LHCN-M2 (cell line): ENCODE measurements around the gene PLCB2. TPM values are rescaled to one million over a fixed set of nuclear protein-coding genes. Genes with fewer than 3 reads are reported as not detected.

Experiments
- DNase-seq: peaks from one replicate; pipeline ENCODE4 v3.0.0-alpha.2; 2012; ENCODE audit warnings: low read depth
- total RNA-seq: library from RNA; depleted of rRNA; stranded (reverse); fragments of >200 nt; gene quantifications from 2 replicates; pipeline ENCODE4 v1.2.3, GENCODE V29; 2014

PLCB2 gene
- total RNA-seq, 1 experiment from 2014 or later = 0.75 TPM

DNA sequence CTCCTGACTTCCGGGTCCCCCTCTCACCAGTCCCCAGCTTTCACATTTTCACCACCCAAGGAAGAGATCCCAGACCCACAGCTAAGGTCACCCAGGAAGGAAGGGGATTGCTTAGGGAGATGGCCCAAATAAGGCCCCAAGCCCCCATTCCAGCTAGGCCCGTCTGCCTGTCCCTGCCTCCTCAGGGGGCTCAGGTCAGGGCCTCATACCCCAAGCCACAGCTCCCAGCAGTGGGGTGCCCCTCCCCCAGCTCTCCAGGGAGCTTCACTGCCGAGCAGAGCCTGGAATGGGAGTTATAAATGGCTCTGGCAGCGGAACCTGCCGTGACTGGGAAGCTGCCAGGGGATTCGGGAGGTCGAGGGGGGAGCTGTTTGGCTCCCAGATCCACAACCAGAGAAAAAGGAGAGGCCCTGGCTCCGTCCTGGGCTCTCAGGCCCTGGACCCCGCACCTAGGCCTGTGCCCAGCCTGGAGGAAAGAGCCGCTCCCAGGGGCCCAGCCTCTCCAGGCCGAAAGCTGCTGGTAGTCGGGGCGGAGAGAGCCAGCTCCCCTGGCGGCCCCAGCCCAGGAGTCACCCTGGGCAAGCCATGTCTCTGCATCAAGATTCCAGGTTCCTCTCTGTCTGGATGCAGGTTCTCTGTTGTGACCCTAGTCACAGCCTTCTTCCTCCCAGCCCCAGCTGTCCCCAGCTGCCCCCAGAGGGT lies 32.5 kb upstream of the PLCB2 start:
- DNase-seq = peak; percentile 63

DNA sequence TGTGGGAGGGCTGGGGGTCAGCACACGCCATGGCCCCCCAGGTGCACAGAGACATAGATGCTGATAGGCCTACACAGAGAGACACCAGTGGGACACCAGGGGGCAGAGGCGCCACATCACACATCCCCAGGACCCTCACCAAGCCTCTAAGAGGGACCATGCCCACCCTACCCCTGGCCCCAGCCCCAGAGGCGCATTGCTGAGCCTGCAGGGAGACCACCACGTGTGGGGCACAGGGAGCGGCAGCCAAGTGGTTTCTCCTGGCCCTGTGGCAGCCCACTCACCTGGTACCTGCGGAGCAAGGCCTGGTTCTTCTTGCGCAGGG lies 31.8 kb upstream of the PLCB2 start:
- no peak for DNase-seq

DNA sequence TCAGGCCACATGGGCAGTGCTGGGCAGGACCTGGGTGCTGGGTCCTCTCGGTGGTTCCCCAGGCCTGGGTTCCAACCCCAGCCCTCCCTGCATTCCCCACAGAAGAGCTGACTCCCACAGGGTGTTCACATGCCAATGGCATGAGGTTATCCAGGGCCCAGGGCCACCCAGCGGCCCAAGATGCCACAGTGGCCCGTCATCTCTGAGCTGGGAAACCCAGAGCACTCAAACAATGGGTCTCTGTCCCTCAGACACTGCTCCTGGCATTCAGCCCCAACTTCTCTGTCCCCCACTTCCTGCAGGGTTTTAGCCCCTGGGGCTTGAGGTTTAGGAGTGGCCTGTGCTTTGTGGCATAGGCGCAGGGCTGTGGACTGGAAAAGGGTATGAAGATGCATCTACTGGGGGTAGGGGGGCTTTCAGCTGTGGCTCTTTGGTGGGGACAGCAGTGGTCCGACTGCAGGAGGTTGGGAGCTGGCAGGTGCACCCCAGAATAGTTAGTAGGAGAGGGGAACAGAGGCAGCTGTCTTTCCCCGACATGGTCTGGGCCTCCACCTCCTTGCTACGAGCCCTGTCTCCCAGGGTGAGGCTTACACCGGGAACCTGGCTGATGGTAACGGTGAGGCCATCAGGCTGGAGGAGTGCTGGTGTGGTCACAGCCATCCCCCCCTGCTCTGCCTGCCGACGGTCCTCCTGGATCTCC lies 31.3 kb upstream of the PLCB2 start:
- peak; percentile 83 for DNase-seq

DNA sequence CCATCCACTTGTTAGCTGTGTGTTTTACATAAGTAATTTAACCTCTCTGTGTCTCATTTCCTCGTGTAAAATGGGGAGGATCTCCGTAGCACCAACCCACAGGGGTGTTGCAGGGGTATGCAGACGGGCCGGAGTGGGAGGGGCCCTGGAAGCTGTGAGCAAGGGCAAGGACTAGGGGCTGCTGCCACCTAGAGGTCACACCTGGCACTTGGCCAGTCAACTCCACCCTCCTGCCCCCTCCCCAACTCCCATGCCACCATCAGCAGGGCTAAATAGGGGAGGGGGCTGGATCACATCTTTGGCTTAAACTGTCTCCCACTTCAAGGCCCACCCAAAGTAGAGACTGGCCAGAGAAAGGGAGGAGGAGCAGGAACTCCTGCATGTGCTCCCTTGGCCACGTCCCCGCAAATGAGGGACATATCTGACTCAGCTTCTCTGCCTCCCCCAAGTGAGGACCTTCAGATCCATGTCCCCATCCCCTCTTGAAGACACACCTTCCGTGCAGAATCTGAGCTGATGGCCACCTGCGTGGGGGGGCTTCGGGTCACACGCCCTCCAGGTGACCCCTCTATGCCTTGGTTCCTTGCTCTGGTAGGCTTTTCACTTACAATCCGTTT lies 30.4 kb upstream of the PLCB2 start:
- peak; percentile 67 for DNase-seq

DNA sequence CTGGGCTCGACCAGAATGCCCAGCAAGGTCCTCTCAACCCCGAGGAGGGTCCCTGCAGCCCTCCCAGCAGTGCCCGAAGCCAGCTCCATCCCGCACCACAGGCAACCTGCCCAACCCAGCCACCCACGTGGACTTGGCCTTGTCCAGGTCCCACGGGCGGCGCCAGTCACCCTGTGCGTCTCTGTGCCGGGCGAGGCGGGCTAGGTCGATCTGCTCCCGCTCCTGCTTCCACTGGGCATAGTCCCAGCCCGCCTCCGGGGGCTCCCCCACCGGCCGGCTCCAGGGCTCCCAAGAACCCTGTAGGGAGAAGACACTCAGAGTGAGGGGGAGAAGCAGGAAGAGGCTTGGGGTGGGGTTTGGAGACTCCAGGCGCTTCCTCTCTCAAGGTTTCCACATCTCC lies 29.9 kb upstream of the PLCB2 start:
- no peak for DNase-seq

DNA sequence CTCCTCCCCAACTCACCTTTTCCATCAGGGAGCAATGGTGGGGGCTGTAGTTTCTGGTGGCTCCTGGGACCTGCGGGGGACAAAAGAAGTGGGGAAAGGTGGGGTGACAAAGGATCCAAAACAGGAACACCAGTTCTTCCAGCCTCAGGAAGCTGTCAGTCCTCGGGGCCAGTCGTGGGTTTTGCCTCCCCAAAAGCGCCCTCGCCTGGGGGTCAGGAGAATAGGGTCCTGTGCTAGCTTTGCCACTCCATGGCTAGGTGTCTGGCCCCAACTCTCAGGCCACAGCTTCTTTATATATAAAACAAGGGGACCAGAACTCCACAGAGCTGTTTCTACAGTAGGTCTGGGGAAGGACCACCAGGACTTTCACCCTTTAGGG lies 29.0 kb upstream of the PLCB2 start:
- DNase-seq = no peak

DNA sequence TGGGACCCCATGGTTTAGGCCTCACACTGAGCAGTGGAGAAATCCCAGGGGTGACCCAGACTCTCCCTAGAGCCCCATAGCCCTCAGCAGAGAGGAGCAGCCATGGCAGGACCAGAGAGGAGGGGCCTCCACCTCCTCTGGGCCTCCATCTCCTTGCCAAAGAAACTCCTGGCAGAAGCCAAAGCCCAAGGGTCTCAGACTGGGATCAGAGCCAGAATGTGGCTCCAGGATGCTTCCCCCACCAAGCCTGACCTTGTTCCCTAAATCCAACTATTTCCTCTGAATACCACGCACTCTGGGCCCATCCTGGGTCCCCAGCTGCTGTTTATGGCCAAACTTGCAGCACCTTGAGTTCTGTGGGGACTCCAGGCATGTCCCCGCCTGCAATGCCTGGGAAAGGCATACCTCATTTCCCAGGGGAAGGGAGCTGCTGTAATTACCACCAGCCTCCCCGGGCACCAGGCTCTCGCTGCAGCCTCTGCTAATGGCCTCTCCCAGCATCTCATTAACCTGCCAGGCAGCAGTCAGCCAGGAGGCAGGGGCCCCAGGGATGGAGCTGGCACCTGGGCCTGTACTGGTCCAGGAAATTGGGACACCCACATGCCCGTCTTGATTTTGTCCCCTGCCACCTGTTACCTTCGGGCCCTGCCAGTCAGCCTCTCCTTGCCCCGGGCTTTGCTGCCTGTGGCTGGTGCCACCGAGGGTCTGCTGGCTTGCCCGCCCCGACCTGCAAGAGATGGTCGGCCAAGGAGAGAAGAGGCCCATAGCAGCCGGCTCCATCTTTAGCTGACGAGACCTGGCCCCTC lies 28.4 kb upstream of the PLCB2 start:
- DNase-seq = no peak

DNA sequence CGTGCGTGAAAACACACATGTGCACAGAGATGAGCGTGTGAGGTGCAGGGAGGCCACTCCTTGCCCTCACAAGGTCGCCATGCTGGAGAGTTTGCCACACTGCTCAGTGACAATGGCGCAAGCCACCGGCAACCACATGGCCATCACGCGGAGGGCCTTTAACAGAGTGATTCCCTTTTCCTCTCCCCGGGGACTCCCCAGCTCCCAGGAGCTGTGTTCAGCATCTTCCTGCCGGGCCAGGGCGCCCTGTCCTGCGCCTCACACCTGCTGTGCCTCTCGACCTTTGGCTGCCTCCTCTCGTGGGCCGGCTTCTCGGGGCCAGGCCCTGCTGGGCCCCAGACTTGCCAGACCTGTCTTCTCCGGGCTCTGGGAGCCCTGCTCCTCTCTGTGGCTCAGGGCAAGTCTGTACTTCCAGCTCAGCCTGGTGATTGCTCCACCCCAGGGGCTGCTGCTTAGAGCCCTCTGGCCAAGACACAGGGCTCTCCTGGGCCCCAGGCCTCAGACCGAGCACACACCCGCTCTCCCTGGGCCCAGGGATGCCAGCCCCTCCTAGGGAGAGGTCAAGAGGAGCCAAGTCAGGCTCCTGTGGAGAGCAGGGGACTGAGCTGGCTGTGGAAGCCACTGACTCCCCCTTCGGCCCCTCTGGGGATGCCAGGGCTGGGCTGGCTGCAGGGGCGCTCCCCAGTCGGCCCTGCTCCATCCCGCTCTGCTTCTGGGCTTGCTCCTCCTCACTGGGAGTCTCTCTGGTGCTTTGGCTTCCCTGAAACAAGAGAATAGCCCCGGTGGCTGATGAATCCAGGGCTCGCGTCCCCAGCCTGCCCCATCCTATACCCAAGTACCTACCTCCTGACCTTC lies 27.4 kb upstream of the PLCB2 start:
- no peak for DNase-seq

DNA sequence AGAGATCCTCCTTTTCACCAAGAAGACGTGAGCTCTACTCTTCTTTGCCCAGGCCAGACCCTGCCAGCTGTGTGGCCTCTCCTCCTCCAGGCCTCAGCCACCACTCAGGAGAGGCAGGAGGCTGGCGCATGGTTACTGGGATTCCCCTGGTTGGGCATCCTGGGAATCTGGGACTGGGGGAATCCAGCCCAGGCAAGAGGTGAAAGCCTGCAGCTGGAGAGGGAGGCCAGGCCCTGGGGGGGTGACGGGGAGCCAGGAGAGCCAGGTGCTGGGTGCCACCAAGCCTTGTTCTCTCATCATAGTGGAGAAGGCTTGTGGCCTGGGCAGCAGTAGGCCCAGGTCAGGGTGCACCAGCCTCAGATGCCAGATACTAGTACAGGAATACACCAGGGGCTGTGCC lies 26.8 kb upstream of the PLCB2 start:
- DNase-seq = no peak

DNA sequence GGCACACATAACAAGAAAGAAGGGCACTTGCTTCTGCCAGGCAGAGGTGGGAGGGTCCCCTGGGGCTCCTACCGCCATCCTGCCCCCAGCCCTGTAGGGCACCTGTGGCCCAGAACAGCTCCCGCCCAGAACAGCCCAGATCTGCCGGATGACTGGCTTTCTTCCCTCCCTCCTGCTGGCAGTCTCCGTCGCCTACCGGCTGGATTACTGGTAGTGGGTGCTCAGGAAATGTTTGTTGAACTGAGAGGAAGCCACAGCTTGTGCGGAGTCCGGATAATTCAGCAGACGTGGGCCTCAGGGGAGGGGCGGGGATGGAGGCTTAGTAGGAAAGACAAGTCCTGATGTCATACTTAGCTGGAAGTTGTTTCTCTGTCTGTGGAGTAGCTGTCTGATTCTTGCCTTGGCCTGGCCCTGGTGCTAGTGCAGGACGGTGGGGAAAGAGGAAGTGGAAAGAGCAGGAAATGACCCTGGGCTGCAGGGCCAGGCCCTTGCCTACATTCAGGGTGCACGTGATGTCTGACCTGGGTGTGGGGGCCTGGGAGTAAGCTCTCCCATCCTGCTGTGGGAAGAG lies 26.3 kb upstream of the PLCB2 start:
- no peak for DNase-seq

DNA sequence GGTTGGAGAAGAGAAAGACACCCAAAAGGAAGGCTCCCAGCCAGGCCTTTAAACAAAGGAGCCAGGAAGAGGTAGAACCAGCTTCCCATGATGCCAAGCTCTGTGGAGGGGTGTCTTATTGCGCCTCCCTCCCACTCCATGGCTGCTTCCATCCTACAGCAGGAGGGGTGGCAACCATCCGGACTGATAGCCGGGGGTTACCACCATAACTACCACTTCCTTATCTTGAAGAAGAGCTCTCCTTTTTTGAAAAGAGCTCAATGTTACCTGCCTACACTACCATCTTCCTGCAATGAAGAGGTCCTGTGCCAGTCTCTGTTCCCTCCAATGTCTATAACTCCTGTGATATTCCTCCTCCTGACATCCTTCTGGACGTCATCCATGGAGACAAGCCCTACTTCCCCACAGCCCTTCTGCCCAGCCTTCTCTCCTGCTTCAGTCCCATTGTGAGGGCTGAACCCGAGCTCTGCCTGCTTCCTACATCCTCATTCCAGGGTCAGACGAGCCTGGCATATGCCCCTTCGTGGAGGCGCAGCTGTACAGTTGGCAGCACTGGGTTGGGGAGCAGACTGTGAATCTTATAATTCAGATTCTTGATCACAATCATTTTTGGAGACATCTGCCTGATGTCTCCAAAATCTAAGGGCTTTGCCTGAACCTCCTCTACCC lies 24.5 kb upstream of the PLCB2 start:
- no peak for DNase-seq

DNA sequence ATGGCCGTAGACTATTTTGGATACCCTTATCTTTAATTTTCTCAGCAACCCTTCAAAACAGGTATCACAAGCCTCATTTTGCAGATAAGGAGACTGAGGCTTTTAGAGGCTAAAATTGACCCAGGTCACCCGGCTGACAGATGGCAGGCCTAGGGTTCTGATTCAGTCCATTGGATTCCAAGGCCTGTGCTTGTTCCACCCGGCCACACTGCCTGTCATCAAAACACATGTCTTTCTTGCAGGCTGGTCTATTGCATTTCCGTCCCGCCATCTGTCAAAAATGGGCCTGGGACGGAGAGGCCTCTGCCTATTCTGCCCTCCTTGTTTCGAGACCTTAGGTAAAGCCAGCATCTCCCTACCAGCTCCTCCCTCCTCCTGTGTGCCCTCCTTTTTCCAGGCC lies 23.9 kb upstream of the PLCB2 start:
- DNase-seq = no peak

DNA sequence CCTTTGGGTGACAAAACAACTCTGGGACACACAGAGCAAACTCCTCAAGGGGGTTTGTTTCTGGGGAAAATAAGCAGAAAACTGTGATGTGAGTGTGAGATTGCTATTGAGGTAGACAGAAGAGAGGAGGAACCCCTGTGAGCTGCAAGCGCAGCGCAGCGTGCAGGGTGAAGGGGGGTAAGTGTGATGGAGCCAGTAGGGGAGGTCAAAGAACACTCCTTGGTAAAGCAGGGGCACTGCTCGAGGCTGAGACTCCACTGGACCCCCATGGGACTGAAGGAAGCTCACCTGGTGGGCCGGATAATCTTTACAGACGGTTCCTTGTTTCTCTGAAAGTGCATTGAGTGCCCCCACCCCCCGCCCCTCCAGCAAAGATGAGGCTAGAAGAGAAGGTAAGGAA lies 23.3 kb upstream of the PLCB2 start:
- DNase-seq = no peak

DNA sequence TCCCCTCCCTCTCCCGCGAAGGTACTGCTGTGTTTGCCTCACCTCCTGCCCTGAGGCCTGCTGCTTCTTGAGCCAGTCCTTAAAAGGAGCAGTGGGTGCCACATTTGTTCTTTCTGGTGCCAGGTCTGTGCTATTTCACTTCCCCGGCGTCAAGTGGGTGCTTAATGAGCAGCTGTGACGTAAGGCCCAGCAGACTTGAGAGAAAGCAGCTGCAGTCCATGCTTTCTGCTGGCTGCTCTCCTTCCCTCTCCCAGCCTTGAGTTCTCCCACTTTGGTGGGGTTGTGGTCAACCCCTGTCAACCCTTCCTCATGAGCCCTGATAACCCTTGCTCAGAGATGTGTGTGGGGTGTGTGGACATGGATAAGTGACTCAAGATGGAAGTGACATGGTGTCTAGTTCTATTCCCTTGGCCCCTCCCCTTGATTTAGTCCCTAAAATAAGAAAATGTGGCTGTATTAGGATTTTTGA lies 22.7 kb upstream of the PLCB2 start:
- DNase-seq = peak; percentile 58

DNA sequence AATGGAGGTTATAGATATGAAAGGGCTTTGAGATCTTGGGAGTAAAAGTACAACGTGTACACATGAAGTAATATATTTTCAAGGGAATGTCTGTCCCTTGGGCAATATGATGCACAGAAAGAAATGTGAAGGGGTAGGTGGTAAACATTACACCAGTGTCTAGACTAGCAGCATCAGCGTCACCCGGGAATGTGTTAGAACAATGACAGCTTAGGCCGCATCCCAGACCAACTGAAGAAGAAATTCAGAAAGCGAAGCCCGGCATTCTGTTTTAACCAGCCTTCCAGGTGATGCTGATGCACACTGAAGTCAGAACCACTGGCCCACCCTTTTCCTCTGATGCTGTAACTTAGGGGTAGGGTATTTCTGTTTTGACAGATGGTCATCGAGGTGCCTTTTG lies 22.1 kb upstream of the PLCB2 start:
- no peak for DNase-seq

DNA sequence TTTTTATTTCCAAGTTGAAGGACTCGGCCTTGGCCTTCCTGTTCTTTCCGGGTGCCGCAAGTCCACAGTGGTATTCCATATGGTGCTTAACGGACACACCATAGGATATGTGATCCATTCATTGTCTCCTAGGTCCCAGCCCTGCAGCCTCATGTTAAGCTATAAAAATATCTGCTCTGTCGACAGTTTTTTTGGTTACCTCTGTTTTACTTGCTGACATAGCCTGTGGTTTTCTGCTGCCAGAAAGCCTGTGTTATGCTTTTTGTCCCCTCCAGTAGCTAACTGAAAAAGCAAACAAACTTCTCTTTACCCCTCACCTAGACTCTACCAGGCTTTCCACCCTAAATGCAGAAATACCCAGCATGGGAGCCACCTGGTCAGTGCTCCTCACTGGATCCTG lies 21.0 kb upstream of the PLCB2 start:
- no peak for DNase-seq

DNA sequence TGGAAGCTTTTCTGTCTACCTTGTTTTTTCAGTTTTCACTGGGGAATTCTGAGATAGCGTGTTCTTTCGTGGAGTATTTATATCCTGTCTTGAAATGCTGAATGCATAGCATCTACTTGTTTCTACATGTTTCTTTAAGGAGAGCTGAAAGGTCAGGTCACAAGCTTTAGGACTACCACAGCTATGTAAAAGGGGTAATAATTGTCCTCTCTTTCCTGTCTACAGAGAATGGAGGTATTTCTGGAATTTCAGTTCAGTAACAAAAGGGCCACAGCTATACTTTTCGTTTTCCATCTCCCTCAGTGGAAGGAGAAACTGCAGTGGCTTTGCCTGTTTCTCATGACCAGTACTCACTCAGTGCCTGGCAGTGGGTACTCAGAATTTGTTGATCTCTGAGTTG lies 20.4 kb upstream of the PLCB2 start:
- DNase-seq = no peak

DNA sequence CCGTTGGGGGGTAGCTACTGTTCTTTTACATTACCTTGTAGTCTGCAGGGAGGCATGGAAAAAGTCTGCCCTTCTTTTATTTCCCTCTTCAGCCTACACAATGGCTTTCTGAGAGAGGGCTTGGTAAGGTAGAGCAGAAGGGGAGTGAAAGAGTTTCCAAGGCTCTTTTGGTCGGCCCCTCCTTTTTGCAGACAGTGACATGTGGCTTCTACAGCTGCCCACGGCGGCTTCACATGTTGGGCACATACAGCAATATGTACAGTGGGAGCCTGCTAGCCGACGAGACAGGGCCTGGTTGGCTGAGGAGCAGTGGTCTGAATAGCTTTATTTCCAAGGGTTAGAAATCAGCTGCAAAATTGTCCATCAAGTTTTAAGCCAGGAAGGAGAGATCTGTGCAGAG lies 19.7 kb upstream of the PLCB2 start:
- DNase-seq = no peak

DNA sequence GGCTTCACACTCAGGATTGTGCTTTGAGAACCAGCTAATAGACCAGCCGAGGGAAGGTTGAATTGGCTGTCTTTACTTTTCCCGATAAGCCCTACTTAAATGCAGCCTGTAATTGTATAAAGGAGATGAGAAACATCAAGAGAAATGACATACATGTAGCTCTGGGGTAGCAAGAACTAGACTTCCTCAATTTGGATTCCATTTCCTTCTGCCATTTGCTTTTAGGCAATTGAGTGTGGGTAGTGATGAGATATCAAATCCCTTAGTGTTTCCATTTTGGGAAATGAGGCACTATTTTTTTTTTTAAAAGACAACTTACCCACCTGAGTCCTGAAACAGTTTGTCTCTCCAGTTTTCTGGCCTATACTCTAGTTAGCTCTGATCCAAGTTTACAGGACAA lies 18.0 kb upstream of the PLCB2 start:
- DNase-seq = no peak

DNA sequence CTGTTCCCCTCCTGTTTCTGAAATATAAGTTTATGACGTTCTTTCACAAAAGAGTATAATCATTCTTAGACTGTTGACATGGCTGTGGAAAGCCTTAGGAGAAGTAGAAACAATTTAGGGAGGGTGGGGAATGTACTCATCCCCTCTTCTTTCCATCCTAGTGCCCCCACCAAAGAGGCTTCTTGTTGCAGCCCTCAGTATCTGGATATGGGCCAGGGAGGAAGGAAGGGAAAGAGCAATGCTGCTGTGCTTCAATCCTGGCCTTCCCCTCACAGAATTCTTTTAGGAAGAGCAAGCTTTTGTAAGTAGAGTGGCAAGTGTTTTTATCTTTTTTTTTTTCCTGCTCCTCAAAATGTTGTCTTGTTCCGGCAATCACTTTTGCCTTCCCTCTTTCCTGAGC lies 17.5 kb upstream of the PLCB2 start:
- no peak for DNase-seq
